GM19240 (cell line): ENCODE measurements around the gene AFAP1.

Source experiments
- DNase-seq: peaks from one replicate; pipeline ENCODE4 v3.0.0; 2011; ENCODE audit warnings: low spot score; ENCODE audit not compliant: insufficient read length

The AFAP1 gene

DNA sequence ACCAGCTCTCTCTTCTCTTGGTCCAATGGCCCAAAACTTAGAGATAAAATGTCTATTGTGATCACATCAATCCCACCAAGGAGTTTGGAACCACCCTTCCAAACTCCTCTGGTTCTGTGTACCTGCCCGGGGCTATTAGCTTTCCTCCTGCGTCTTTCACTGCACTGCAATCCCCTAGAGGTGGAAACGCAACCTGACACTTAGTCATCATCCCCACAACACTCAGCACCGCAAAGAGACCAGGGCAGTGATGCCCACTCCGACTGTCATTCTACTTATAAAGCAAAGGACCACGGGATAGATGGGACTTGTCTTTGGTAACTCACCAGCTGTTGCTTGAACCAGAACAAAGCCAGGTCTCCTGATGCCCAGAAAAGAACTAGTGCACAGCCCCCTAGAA is 22.0 kb downstream of the AFAP1 start:
- no peak for DNase-seq

DNA sequence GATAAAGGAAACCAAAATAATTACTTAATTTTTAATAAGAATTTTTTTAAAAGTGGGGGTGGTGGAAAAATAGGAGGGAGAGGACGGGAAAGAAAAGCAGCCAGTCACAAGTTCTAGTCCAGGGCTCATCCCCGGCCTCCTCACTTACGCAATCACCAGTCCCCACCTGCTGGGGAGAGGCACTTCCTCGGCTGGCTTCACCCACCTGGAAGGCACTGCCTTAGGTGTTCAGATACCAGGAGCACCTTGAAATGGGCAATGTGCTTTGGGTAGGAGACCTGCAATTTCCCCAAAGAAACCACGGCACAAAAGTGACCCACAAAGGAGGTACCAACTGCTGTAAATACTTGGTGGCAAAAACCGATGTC is 23.8 kb downstream of the AFAP1 start:
- no peak for DNase-seq

DNA sequence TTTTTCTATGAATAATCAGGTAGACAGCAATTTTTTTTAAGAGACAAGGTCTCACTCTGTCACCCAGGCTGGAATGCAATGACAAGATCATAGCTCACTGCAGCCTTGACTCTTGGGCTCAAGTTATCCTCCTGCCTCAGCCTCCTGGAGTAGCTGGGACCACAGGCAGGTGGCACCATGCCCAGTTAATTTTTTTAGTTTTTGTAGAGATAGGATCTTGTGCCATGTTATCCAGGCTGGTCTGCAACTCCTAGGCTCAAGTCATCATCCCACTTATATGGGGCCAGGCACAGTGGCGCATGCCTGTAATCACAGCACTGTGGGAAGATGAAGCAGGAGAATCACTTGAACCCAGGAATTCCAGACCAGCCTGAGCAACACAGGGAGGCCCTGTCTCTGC is 26.8 kb downstream of the AFAP1 start:
- no peak for DNase-seq

DNA sequence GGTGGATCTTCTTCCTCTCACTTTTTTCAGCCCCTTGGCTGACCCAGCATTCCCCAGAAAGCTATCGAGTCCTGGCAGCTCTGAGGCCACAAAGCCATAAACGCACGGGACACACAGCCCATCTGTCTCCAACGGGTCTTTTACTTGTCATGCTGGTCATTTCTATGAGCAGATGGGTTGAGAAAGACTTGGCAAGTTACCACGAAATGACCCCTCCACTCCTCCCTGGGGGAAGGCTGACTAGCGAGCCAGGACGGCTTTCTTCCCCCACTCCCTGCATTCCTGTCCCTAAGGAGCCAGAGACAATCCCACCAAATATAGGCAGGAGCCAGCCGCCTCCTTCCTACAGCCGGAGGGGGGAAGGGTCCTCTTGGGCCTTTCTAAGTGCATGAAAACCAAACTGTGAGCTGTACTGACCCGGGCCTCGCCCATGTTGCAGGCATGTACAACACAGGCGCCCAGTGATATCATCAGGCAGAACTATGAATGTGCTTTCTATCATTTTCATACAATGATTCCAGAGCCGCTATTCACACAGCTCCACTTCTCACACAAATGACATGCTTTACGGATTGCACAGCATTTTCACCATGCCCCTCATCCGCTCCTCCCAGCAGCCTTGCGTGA is 28.6 kb downstream of the AFAP1 start:
- DNase-seq: no peak

DNA sequence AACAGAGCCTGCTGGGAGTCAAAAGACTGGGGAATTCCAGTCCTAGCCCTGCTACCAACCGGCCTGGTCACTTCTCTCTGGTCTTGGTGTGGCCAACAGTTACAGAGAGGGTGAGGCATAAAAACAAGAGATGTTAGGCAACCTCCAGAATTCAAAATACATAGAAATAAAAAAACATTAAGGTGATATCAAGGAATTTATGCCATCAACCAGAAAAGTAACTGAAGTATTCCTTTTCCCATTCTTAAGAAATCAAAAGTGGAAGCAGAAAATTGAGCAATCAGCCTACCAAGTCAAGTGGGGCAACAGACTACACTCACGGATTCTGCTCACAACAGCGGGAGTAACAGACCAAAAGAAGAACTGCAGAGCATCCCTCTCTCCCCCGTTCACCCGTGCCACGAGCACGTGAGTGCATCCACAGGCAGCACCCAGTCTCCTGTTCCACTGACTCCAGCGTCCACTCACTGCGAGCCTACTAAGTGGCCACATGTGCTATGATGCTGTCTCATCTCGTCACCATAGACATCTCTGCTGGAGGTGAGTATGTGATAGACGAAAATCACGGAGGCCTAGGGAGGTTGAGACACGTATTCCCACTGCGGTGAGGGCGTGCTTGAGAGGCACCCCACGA is 29.3 kb downstream of the AFAP1 start:
- no peak for DNase-seq

DNA sequence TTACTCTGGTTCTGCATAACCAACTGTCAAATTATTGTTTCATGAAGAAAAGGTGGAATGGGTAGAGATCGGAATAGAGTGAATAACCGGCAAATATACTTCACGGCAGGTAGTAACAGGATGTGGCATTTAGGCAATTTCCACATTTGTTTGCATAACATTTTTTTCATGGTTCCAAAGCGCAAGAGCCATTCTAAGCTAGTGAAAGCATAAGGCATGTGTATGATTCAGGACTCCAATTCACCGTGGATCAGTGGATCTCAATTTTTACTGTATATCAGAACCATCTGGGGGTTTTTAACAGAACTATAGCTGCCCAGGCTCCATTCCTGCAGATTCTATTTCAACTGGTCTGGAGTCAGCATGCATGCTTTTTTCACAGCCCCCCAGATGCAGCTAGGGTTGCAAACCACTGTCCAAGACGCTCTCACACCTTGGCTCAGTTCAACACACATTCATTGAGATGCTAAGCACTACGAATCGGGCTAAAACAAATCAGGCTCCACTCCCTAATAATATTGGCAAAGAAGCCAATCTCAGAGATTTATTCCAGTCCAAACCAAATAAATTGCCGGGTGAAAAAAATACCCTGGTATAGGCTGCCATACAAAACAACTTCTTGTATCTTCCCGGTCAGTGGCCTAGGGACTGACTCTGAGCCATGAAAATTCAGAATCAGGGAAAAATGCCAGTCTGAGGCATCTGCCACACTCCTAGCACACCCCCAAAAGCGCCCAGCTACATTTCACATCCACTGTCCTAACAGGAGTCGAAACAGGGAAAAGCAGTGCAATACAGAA is 30.0 kb downstream of the AFAP1 start:
- DNase-seq: no peak

DNA sequence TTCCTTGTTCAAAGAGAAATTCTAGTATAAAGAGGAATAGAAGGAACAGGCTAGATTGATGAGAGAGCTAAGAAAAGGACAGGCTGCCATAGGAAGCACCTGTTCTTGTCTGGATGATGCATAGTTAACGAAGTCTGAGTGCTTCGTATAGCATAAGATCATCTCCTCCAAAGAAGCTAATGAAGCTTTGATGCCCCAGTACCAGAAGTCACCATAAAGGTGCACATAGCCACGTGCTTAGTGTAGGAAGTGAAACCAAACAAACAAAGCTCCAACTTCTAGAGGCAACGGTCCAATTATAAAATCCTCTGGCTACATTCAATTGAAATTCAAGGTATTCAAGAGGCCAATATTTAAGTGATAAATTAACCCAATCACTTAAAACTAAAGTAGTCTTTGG is 31.0 kb downstream of the AFAP1 start:
- DNase-seq: no peak

DNA sequence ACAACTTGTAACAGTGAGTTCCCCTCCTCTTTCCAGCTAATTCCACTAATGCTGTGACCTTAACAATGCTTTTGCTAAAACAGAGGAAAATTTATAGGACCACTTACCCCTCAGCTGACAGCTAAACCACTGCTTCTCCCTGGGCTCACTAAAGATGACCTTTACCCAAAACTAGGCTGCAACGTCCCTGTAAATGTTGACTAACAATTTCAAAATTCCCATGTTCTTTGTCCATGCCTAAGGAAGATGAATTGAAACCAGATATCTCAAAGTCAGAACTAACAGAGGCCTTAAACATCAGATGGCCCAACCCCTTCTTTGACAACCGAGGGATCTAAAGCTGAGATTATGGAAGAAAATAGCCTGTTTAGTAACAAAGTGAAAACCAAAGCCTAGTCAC is 32.5 kb downstream of the AFAP1 start:
- no peak for DNase-seq

DNA sequence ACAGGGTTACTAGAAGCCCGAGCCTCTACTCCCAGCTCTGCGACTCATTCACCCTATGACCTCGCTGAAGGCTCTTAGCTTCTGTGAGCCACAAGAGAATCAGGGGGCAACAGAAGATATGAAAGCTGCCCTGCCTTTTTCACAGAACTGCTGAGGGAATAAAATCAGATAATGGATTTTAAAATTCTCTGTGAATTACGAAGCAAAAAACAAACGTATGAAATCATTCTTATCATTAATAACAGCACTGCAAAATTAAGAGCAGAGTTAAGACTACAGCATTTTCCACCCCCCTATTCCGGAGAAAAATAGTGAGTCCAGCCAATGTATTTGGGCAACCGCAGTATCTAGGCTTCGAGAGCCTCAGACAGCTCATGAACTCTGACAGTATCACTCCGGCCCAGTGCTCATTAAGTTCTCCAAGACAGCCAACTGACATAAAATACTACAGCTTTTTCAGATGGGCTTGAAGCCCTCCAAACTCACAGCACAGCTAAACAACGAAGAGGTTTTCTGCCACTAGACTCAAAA is 33.4 kb downstream of the AFAP1 start:
- DNase-seq: no peak

DNA sequence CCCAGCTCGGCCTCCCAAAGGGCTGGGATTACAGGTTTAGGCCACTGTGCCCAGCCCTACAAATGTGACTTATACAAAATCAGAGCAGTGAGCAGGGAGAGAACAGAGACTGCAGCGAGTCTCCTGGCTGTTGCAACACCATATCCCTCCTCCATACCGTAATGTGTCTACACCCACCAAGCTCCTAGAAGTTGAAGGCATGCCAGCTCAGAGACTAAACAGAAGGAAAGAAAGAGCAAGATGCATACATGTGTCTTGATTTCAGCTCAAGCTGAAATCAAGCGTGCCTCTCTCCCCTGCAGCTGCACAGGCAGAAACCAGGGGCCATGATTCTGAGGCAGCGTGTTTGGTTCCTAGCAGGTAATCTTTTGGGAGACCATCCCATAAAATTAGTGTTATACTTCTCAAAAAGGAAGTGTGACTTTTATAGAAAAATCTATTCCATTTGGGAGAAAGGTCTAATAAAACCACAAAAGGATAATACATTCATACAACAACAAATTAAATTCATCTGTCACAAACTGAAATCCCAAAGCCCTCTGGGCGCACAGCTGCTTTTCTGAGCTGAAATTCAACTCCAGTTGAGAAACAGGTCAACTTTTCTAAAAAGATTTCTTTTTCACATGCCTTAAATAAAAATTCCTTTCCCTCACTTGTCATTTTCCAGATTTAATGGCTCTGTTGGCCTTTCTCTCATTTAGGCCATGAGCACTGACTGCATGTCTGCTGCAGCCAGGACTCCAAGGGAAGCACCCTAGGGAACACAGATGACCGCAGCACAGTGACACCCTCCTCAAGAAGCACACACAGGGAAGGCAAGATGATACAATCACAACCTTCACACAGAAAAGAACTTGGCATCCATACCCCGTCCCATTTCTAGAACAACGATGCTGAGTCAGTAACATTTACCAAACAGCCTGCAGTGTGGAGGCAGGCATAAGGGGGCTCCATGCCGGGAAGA is 34.4 kb downstream of the AFAP1 start:
- no peak for DNase-seq

DNA sequence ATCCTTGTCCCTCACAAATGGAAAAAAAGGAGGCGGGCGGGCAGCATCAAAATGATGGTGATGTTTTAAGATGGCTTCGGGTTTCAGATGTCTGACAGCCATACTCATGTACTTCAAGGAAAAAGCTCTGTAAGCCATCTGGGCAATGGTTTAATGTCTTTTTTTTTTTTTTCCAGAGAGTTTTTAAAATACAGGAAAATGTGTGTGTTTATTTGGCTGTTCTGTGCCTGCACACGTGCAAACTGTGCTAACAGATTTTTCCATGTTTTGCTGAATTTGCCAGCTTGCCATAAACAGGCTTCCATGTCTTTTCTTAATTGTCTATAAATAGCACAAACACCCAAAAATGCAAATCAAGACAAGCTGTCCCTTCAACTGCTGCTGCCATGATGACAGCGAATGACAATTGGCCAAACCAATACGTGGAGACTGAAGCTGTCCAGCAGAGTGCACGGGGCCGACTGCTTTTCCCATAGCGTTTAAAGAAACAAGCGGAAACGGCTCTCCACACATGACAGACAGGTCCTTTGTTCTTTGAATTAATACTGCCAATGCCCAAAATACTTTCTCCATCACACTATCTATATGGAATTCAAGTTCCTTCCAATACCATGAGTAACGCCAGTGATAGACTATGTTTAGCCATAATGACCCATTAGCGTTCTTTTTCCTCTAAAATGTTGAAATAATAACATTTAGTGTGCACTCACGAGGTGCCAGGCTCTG is 35.7 kb downstream of the AFAP1 start:
- no peak for DNase-seq

DNA sequence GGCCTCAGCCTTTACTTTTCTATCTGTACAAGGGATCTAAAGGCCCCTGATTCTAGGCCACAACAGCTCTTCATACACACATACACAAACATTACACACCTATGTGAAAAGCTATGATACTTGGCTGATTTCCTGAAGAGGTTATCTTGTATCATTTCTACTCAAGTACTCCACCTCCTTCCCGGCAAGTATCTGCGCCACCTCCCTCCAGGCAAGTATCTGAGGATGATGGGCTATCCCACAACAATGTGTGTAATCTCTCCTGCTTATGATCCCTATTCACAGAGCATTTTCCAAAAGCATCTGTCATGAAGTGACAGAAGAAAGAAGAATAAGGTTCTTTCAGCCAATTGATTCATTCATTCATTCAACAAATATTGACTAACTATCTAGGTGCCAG is 36.8 kb downstream of the AFAP1 start:
- no peak for DNase-seq

DNA sequence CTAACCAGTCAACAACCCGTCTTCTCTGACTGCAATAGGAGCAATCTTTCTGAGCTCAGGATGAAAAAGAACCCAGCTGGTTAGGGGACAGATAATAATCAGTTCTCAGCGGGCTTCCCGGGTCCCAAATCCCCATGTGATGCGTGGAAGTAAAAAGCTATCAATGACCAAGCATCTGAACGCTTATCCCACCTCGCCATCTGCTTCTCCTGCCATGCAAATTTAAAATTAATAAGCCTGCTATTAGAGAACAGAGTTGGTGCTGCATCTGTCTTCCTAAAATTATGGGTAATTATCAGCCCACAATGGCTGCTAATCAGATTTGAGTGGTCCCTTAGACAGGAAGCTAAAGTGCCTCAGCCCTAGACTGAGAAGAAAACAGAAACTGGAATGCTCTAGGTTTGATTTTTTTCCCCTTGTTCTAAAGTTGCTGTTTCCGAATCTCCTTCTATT is 37.5 kb downstream of the AFAP1 start:
- DNase-seq: no peak

DNA sequence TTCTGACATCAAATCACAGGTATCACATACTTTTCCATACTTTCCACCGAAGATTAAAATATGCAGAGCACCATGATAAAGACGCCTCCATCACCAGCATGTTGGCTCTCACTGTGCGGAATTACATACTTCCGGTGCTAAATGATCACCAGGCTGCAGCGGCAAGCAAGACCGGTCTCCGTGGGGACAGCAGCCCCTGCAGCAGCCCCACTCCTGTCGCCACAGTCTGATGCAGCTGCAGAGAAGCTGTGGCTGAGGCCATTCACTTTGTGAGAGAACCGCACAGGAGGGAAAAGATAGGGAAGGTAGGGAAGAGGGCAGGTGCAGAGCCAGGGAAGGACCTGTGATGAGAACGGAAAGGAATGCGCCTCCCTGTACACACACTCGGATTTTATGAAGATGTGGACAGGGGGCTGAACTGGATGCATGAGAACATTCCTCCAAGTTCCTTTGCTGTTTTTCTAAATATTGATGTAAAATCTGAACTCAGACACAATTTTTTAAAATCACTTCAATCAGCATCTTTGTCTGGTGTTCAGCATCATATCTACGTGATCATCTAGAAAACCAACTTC is 38.3 kb downstream of the AFAP1 start:
- DNase-seq: no peak

DNA sequence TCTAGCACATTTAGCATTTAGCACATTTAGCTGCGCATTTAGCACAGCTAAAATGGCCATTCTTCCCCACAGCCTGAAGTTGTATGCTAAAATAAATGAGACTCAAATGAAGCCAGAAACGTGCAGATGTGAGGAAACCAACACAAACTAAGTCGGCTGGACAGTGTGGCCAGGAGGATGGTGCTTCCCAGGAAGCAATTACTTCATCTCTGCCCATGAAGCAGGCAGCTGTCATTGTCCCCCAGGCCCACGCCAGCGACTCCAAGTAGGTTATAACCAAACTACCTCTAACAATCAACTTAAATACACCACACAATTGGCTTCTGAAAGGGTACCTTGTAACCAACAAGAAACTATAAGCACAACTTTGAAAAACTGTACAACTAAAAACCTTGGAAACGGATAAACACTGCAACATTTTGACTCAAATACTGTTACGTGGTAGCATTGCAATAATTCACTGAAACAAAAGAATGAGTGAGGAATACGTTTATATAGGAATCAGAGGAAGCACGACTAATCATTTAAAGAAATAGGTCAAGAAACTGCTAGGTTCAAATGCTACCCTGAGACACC is 39.2 kb downstream of the AFAP1 start:
- DNase-seq: no peak

DNA sequence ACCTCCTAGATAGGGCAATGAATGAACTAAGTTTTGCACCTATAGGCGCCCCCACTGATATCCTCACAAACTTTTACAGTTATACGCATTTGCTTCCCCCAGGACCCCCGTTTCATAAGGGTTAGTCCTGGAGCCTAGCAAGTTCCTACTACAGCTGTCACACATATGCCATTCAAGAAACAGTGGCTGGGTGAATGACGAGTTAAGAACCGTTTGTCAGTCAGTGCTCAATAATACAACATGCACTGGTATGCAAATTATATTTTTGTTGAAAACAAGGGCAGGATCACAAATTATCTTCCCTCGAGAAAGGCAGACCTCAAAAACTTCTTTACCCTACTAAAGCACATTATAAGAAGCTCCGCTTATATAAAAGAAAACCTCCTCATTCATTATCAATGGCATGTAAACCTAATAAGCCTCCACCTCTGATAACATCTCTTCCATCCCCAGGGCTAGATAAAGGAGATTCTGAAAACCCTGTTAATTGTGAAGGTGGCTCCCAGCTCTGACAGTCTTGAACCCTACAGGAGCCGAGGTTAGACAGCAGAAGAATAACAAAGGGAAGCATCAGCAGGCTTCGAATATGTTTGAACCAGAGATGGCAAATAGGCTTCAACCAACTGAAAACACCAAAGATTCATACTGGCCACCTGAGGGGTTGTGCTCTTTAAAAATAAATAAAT is 40.3 kb downstream of the AFAP1 start:
- no peak for DNase-seq

DNA sequence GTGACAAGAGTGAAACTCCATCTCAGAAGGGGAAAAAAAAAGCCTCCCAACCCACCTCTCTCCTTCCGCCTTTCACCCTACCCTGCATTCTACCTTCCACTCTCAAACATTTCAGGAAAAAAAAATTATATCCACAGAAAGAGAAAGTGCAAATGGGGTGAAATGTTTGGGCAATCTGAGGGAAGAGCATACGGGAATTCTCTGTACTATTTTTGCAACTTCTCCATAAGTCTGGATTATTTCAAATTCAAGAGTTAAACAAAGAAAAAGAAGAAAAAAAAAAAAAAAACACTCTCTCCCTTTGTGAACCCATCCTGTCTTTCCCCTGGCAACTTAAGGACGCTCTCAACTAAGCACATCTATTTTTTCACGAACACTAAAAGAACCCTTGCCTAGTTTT is 41.3 kb downstream of the AFAP1 start:
- no peak for DNase-seq

DNA sequence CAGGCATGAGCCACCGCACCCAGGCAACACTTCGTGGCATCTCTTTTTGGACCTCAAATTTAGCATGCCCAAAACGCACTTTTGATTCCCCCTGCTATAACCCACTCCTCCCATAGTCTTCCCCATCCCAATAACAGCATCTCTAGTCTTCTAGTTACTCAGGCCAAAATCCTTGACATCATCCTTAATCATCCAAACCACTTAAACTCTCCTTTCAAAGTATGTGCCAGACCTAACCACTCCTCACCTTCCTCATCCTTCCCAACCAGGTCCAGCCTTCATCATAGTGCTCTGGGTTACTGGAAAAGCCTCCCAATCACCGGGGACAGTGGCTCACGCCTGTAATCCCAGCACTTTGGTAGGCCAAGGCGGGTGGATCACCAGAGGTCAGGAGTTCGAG is 41.9 kb downstream of the AFAP1 start:
- DNase-seq: no peak

DNA sequence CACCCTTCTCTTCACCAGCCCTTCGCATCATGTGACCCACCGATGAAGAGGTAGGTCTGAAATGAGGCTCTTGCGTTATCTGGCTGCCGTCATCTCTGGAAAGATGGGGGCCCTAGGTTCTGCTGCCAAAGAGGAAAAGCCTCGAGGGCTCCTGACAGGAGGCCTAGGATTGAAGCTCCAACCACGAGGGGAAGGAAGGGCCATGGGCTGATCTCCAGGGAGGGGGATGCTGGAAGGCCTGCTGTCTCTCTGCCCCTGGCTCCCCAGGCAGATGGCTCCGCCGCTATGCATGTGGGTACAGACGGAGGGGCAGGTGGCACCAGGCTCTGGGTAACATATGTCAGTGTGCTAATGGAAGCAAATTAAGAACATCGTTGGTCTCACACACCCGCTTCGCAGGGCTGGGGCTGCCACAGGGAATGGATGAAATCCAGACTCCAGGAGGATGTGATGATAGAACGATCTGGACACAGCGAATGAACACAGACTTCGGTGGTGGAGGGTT is 44.9 kb downstream of the AFAP1 start:
- no peak for DNase-seq
